T-helper 1 cell (primary cell): Measurements from ENCODE around the gene IFT80.
"Not testable (repeated sequence)": the region's sequence is repeated elsewhere in the genome, so short reads cannot be mapped to it uniquely, and the experiment has no call there.

ENCODE experiments used
- DNase-seq, 5 donors: peaks; one replicate each; pipeline ENCODE4 v3.0.0-alpha.2; 2012 to 2020

Gene IFT80

GRCh38 chr3:160260587-160261270 lies 138.3 kb downstream of the IFT80 start:
- no peak for DNase-seq

GRCh38 chr3:160259589-160259988 lies 139.4 kb downstream of the IFT80 start:
- DNase-seq, result no peak

GRCh38 chr3:160257606-160258005 lies 141.4 kb downstream of the IFT80 start:
- no peak for DNase-seq

GRCh38 chr3:160253298-160253697 lies 145.7 kb downstream of the IFT80 start:
- DNase-seq, result no peak

GRCh38 chr3:160247766-160248165 lies 151.3 kb downstream of the IFT80 start:
- no peak for DNase-seq

GRCh38 chr3:160245261-160245800 lies 153.7 kb downstream of the IFT80 start:
- no peak for DNase-seq

GRCh38 chr3:160240719-160241118 lies 158.3 kb downstream of the IFT80 start:
- DNase-seq, result not testable (repeated sequence)

GRCh38 chr3:160232014-160232413 lies 167.0 kb downstream of the IFT80 start:
- no peak for DNase-seq

GRCh38 chr3:160227419-160227818 lies 171.6 kb downstream of the IFT80 start:
- DNase-seq, result no peak

- DNase-seq, result peak in 1 of 5 donors; percentile 2
These were observed 172.8 kb downstream of the IFT80 start for GRCh38 chr3:160226026-160226907.

GRCh38 chr3:160225176-160226025 lies 173.6 kb downstream of the IFT80 start, which contains the start of gene C3orf80:
TSS of gene C3orf80 (plus strand) at chr3:160225422. CDS start at chr3:160225636, 214 bp downstream.
- DNase-seq, result peak in 2 of 5 donors; percentile 17 to 69

- DNase-seq, result no peak
These were observed 174.2 kb downstream of the IFT80 start for GRCh38 chr3:160224811-160225175.

GRCh38 chr3:160224256-160224655 lies 174.8 kb downstream of the IFT80 start:
- no peak for DNase-seq

- no peak for DNase-seq
These were observed 178.0 kb downstream of the IFT80 start for GRCh38 chr3:160221019-160221418.

GRCh38 chr3:160220038-160220437 lies 179.0 kb downstream of the IFT80 start:
- no peak for DNase-seq

GRCh38 chr3:160218136-160218535 lies 180.9 kb downstream of the IFT80 start:
- DNase-seq, result no peak

- no peak for DNase-seq
These were observed 181.3 kb downstream of the IFT80 start for GRCh38 chr3:160217675-160218074.

GRCh38 chr3:160213191-160213590 lies 185.8 kb downstream of the IFT80 start:
- DNase-seq, result no peak

- DNase-seq, result no peak
These were observed 188.2 kb downstream of the IFT80 start for GRCh38 chr3:160210799-160211221.

GRCh38 chr3:160210341-160210740 lies 188.7 kb downstream of the IFT80 start:
- DNase-seq, result no peak
